GM18498 (cell line): Measurements from ENCODE around the gene PPIA.
"Not testable (repeated sequence)": the region's sequence is repeated elsewhere in the genome, so short reads cannot be mapped to it uniquely, and the experiment has no call there.

ENCODE experiments used
- ATAC-seq: cut with Tn5 transposase; IDR thresholded peaks from one replicate; pipeline ENCODE4 v1.9.1; 2021; ENCODE audit warnings: mild to moderate bottlenecking, moderate library complexity; ENCODE audit not compliant: unreplicated experiment

The PPIA gene

GRCh38 chr7:44819292-44819691 is 22.8 kb downstream of the PPIA start:
- no peak for ATAC-seq

DNA sequence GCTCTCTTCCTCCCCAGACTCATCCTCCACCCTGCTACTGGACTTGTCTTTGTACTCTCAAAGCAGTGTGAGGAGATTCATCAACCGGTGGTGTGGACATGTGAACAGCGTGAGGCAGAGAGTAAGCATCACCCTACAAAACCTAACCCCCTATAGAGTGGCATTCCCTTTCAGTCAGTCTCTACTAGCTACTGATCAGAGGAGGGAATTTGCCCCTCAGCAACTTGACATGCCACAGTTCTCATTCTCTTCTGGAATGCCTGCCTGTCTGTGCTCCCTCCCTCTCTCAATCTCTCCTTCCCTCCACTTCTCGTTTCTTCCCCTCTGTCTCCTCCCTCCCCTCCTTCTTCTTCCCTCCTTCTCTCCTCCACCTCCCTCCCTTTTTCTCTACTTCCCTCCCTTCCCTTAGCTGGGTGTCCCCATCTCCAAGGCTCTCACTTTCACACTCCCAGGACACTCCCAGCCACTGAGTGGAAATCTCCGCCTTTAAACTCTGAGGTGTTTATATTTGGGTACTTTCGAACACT is 26.8 kb downstream of the PPIA start:
- ATAC-seq, result no peak

DNA sequence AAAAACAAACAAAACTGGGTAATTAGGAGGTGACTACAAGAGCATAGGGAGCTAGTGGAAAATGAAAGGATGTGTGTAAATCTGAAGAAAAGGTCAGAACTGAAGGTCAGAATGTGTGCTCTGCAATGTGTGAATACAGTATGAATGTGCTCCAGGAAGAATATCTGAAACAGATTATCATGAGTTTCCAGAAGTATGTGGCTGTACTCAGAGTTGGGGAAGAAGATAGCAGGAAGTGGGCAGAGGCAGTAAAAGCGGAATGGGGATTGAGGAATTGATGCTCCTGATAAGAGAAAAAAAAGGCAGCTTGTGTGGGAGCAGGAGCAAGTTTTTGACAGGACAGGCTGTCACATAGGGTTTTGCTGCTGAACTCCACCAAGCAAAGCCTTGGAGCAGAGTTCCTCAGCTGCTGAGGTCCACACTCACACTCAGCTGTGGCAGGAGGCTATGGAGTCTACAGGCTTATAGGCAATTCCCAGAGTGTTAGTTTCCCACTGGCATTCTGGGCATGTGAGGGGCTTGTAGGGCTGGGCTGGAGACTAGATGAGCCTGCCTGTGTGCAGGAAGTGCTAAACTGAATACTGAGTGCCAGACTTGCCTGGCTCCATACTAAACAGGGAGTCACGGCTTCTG is 28.5 kb downstream of the PPIA start:
- no peak for ATAC-seq

DNA sequence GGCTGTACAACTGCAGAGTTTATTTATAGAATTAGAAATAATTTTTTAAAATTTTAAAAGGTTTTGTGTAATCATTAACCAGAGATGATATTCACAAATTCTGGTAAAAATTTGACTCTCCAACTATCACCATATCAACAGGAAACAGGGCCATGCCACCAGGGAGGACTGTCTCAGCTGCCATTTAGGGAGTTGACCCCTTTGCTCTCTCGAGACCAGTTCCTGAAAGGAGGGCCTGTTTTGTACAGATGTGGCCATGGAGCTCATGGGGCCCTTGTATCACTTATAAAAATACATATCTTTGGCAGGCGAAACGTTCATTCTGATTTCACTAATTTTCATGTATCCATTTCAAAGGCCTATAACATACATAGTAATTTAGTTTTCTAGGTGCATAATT is 31.1 kb downstream of the PPIA start:
- ATAC-seq, result no peak

- ATAC-seq, result no peak
These were observed 42.3 kb downstream of the PPIA start for GRCh38 chr7:44838751-44839150.

DNA sequence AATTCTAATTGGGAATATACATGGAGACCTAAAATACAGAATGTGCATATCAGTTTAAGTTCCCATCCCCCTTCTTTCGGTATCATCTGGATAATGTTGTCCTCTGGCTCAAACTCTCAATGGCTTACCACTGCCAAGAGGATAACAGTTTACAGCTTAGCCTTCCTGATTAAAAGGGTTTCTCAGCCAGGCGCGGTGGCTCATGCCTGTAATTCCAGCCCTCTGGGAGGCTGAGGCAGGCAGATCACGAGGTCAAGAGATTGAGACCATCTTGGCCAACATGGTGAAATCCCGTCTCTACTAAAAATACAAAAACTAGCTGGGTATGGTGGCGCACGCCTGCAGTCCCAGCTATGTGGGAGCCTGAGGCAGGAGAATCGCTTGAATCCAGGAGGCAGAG is 46.2 kb downstream of the PPIA start:
- not testable (repeated sequence) for ATAC-seq

- not testable (repeated sequence) for ATAC-seq
These were observed 47.0 kb downstream of the PPIA start for GRCh38 chr7:44843440-44843839.

GRCh38 chr7:44845451-44845850 is 49.0 kb downstream of the PPIA start:
- ATAC-seq, result no peak

- not testable (repeated sequence) for ATAC-seq
These were observed 49.9 kb downstream of the PPIA start for GRCh38 chr7:44846390-44846789.

- no peak for ATAC-seq
These were observed 50.5 kb downstream of the PPIA start for GRCh38 chr7:44846816-44847508.

GRCh38 chr7:44847509-44847919 is 51.0 kb downstream of the PPIA start:
- ATAC-seq, result peak; percentile 72

- peak; percentile 84 for ATAC-seq
These were observed 51.6 kb downstream of the PPIA start, which contains the start of gene H2AZ2 for GRCh38 chr7:44847920-44848634. TSS of gene H2AZ2 (minus strand) at chr7:44848087. CDS start at chr7:44847971, 116 bp downstream.

DNA sequence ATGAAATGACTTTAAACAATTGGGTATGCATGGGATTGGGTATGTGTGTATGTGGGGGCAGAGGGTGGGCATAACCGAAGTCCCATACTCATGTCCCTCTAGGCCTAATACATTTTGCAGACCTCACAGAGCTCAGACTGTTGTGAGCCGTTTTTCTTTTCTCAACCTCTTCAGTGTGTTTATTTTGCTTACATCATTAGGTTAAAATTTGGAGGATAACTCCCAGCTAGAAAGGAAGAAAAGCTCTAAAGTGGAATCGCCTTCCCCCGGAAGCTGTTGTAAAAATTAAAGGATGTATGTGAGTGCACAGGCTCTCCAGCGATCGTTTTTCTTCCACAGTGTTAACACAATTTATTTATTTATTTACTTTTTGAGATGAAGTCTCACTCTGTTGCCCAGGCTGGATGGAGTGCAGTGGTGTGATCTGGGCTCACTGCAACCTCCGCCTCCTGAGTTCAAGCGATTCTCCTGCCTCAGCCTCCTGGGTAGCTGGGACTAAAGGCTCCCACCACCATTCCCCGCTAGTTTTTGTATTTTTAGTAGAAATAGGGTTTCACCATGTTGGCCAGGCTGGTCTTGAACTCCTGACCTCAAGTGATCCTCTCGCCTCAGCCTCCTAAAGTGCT is 52.9 kb downstream of the PPIA start:
- ATAC-seq, result no peak

DNA sequence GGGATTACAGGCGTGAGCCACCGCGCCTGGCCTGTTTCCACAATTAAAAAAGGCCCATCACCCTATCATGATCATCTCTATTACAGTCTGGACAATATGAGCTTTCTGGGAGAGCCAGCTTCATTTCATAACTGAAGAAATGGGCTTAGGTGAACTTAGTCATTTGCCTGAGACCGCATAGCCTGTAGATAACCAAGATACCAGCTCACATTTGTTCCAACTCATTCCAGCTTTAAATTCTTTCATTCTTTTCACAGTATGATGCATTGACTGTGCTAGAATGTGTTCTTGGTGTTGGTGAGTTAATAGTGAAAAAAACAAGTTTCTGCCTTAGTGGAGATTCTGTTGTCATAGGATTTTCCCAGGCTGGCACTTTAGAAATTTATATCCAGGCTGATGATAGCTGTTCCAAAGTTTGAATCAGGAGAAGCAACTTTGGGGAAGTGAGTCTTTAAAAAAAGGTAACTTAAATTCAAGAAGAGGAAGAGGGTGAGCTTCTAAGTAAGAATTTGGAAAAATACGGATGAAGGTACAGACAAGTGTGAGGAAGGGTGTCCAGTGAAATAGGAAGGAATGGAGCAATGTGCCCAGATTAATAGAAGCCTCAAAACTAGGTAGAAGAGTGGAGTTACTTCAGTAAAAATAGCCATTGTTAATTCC is 53.5 kb downstream of the PPIA start:
- no peak for ATAC-seq

GRCh38 chr7:44852590-44852989 is 56.1 kb downstream of the PPIA start:
- no peak for ATAC-seq
